Body of pancreas (tissue), 4 donors: ENCODE data around the gene MYO1E. TPM values are rescaled to one million over a fixed set of nuclear protein-coding genes. Genes with fewer than 3 reads are reported as not detected.
A peak's percentile ranks its signal among the peaks of the same experiment; 100 is the strongest.

Experiments
- ATAC-seq: fragments of 150-250 bp; one replicate; pipeline ENCODE4 v1.9.1; 2016
- DNase-seq, 4 donors: peaks; one replicate each; pipeline ENCODE4 v3.0.0-alpha.2; 2019
- H3K27ac ChIP-seq, 4 donors: fragments of 200-600 bp; sonication (generic); 1 replicate in 3 of 4; 2 replicates in 1 of 4; pipeline versions ENCODE4 v1.5.1 to v1.6.1; 2016 to 2019; ENCODE audit warnings: mild to moderate bottlenecking in 1 of 4, mixed read lengths in 1 of 4, moderate library complexity in 1 of 4
- H3K27me3 ChIP-seq, 2 donors: fragments of 200-600 bp; sonication (generic); one replicate each; pipeline ENCODE4 v1.6.0; 2016; ENCODE audit warnings: mild to moderate bottlenecking in 1 of 2
- H3K36me3 ChIP-seq, 2 donors: fragments of 200-600 bp; sonication (generic); replicated peaks in 1 of 2; 2 replicates each; pipeline ENCODE4 v1.5.1; 2016; ENCODE audit warnings: low read depth in 2 of 2; ENCODE audit not compliant: insufficient read depth in 1 of 2
- H3K4me1 ChIP-seq: fragments of 200-600 bp; sonication (generic); one replicate; pipeline ENCODE4 v1.6.0; 2016
- H3K4me3 ChIP-seq, 2 donors: fragments of 200-600 bp; sonication (generic); 1 replicate in 1 of 2; 2 replicates in 1 of 2; pipeline ENCODE4 v1.5.1; 2016 to 2019
- H3K9me3 ChIP-seq, 3 donors: fragments of 200-600 bp; sonication (generic); 1 replicate in 2 of 3; 2 replicates in 1 of 3; pipeline ENCODE4 v1.5.1; 2016
- CTCF ChIP-seq, 7 experiments: fragments of 450-650 bp in 4 of 7; fragments of 200-600 bp in 3 of 7; sonication (generic) in 3 of 7; IDR thresholded peaks; one replicate each; pipeline ENCODE4 v1.5.1; 2016 to 2019; ENCODE audit warnings: antibody characterized with exemption in 7 of 7
- POLR2A ChIP-seq, 3 donors: fragments of 450-650 bp; IDR thresholded peaks; one replicate each; pipeline ENCODE4 v1.6.1; 2016; ENCODE audit warnings: antibody characterized with exemption in 3 of 3, mild to moderate bottlenecking in 2 of 3
- WGBS, 2 donors: methylation state at CpG; one replicate each; pipeline ENCODE4 v1.1.5; 2017; 5-methylcytosine and 5-hydroxymethylcytosine counted together
- intact Hi-C: fragments of 100-400 bp; cut with DNase I; formaldehyde crosslinking; loops from one replicate; pipeline ENCODE4 v1.15.1; 2023
- total RNA-seq, 2 donors: library from RNA; depleted of rRNA; stranded (reverse); fragments of >200 nt; gene quantifications; one replicate each; pipeline ENCODE4 v1.1.0, GENCODE V29; 2016

MYO1E gene
- total RNA-seq, 2 donors from 2014 or later, result 14.0 to 48.5 TPM

GRCh38 chr15:59279023-59279422 is 93.6 kb downstream of the MYO1E start:
- Histone ChIP-seq H3K4me3 (no peak overlapping the region), H3K27ac (no peak overlapping the region), H3K9me3 (no peaks in the 10 kb centered on the region), H3K4me1 (peaks cover 16% of the 10 kb centered on the region), H3K27me3 (no peaks in the 10 kb centered on the region), H3K36me3 (no peaks in the 10 kb centered on the region)
- intact Hi-C loops, result no loop called here
- 85 to 88% methylated on average over 5 of the region's 5 CpGs for WGBS, 2 donors
- no peak for ATAC-seq
- TF ChIP-seq POLR2A (IDR thresholded peaks at IDR 0.05) (no peak), CTCF (IDR thresholded peaks at IDR 0.05) (no peak)
- DNase-seq, result no peak

- intact Hi-C loops, result no loop called here
- H3K4me3 ChIP-seq, result no peak overlapping the region
- H3K27me3 ChIP-seq, result no peaks in the 10 kb centered on the region
- TF ChIP-seq POLR2A (IDR thresholded peaks at IDR 0.05) (no peak), CTCF (IDR thresholded peaks at IDR 0.05) (no peak)
- no peaks in the 10 kb centered on the region for H3K9me3 ChIP-seq
- DNase-seq, result no peak
- ATAC-seq, result no peak
- no peaks in the 10 kb centered on the region for H3K36me3 ChIP-seq
- H3K27ac ChIP-seq, result peak overlapping the region in 1 of 4 donors; percentile 17
- 67 to 71% methylated on average over 3 of the region's 3 CpGs for WGBS, 2 donors
- peaks cover 14% of the 10 kb centered on the region for H3K4me1 ChIP-seq
These were observed 94.6 kb downstream of the MYO1E start for GRCh38 chr15:59278120-59278519.

- DNase-seq (no peak), ATAC-seq (no peak)
- Histone ChIP-seq H3K27ac (no peak overlapping the region), H3K4me3 (no peak overlapping the region), H3K4me1 (peaks cover 14% of the 10 kb centered on the region), H3K36me3 (no peaks in the 10 kb centered on the region), H3K27me3 (no peaks in the 10 kb centered on the region), H3K9me3 (no peaks in the 10 kb centered on the region)
- WGBS, 2 donors, result 87 to 93% methylated on average over 15 of the region's 15 CpGs
- TF ChIP-seq POLR2A (IDR thresholded peaks at IDR 0.05), result no peak
- TF ChIP-seq CTCF (IDR thresholded peaks at IDR 0.05), result no peak
- intact Hi-C loops, result no loop called here
These were observed 96.2 kb downstream of the MYO1E start for GRCh38 chr15:59276225-59277178.

- no peaks in the 10 kb centered on the region for H3K9me3 ChIP-seq
- DNase-seq, result no peak
- H3K27ac ChIP-seq, result peak overlapping the region in 1 of 4 donors; percentile 41
- H3K4me1 ChIP-seq, result peaks cover 14% of the 10 kb centered on the region
- H3K27me3 ChIP-seq, result no peaks in the 10 kb centered on the region
- 68 to 86% methylated on average over 6 of the region's 6 CpGs for WGBS, 2 donors
- no peaks in the 10 kb centered on the region for H3K36me3 ChIP-seq
- ATAC-seq, result no peak
- H3K4me3 ChIP-seq, result no peak overlapping the region
- intact Hi-C loops, result no loop called here
- TF ChIP-seq POLR2A (IDR thresholded peaks at IDR 0.05), result no peak
- no peak for TF ChIP-seq CTCF (IDR thresholded peaks at IDR 0.05)
These were observed 98.3 kb downstream of the MYO1E start for GRCh38 chr15:59274126-59274970.
